Measurements from ENCODE around the gene PEX5L.

The PEX5L gene

DNA sequence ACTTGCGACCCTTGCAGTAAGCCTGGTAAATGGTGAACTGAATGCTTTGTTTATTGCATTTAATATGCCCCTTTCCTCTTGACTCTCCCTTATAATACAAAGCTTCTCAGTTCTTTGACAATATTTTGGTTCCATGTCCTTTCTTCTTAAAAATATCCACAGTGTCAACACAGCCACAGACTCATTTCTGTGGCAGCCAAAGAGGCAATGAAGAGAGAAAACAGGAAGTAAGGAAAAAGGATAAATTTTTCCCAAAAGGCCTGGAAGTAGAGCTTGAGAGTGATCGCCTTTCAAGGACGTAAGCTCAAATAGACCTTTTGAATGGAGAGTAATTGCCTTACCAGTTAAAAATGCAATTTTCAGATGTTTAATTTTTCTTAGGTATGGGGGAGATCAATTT lies 59.4 kb downstream of the PEX5L start:
- TF ChIP-seq ZFX (IDR thresholded peaks at IDR 0.05; ENCODE audit: borderline replicate concordance) = no peak
- TF ChIP-seq, protein P1, sequence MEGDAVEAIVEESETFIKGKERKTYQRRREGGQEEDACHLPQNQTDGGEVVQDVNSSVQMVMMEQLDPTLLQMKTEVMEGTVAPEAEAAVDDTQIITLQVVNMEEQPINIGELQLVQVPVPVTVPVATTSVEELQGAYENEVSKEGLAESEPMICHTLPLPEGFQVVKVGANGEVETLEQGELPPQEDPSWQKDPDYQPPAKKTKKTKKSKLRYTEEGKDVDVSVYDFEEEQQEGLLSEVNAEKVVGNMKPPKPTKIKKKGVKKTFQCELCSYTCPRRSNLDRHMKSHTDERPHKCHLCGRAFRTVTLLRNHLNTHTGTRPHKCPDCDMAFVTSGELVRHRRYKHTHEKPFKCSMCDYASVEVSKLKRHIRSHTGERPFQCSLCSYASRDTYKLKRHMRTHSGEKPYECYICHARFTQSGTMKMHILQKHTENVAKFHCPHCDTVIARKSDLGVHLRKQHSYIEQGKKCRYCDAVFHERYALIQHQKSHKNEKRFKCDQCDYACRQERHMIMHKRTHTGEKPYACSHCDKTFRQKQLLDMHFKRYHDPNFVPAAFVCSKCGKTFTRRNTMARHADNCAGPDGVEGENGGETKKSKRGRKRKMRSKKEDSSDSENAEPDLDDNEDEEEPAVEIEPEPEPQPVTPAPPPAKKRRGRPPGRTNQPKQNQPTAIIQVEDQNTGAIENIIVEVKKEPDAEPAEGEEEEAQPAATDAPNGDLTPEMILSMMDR (IDR thresholded peaks at IDR 0.05) = no peak
- no peak overlapping the region for H3K27ac ChIP-seq

DNA sequence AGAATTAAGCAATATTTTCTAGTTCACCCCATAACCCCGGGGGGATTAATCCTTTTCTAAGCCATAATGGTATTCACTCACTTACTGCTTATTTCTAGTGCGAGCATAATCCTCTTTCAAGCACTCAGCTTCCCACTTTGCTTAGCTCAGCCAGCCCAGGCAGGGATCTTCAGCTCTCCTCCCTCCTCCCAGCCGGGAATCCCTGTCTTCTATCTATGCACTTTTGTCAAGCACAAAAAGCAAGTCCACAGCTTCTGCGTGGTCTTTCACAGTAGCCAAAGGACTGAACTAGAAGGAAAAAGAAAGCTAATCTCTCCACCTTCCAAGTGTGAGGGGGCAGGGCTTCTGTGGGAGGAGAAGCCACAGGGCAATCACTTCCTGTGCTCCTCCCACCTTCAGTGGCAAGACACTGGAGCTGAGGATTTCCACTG lies 62.8 kb downstream of the PEX5L start:
- TF ChIP-seq, protein P1 (IDR thresholded peaks at IDR 0.05) = no peak
- no peak for TF ChIP-seq ZFX (IDR thresholded peaks at IDR 0.05; ENCODE audit: borderline replicate concordance)
- H3K27ac ChIP-seq = no peak overlapping the region

DNA sequence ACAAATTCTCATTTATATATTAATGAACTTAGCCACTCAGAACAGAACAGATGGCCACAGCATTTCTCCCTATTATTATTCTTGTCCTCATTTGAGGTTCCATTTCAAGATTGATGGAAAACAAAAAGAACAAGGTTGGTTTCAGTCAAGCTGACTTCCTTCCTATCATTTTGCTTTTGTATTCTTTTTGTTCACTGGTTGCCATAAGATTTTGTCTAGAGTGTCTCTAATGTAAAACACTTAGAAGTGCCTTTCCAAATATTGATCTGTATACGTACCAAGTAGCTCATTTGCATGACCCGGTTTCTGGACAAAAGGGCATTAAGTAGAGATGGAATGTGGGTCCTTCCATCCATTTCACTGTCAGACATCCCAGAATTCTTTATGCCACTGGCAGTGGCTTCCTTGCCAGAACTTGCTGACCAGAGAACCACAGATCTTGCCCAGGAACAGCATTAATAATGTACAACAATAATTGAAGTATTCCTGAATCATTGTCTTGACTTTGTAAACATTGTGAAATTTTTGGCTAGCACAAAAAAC lies 63.8 kb downstream of the PEX5L start:
- TF ChIP-seq, protein P1 (IDR thresholded peaks at IDR 0.05) = no peak
- TF ChIP-seq ZFX (IDR thresholded peaks at IDR 0.05; ENCODE audit: borderline replicate concordance) = no peak

DNA sequence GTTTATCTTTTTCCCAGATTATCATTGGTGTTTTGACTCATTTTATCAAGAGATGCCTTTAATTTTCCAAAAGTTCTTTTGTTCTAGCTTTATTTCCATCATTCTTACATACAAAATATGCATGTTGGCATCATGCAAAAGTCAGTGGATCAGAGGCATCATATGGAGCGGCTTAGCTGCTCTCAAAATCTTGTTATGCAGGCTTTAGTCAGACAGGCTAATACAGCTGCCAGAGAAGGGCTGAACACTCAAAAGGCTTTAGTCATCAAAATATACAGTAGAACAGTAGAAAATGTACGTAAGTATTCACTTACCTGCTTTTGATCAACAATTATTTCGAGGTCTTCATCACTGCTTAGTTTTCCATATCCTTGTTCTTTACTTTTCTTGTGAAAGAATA lies 65.5 kb downstream of the PEX5L start:
- TF ChIP-seq, protein P1 (IDR thresholded peaks at IDR 0.05) = no peak
- no peak for TF ChIP-seq ZFX (IDR thresholded peaks at IDR 0.05; ENCODE audit: borderline replicate concordance)
- no peak overlapping the region for H3K27ac ChIP-seq

More for the DNA sequence above, 63.8 kb downstream of the PEX5L start:
- H3K27ac ChIP-seq = no peak overlapping the region

DNA sequence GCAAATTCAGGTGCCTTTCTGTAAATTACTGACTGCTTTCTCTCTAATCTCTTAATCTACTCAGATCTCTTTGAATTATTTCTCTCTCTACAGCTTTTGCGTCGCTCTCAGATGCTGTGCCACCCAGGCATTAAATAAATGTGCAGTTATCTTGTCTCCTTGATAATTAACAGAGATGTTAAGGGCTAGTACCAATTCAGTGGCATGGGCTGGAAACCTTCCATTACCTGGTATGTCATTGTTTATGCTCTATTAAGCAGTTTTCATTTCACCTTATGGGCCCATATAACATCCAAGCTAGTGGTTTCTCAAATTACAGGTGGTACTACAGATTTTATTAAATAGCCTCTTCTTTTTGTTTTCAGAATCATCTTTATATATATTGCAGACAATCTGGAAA lies 66.0 kb downstream of the PEX5L start:
- TF ChIP-seq, protein P1 (IDR thresholded peaks at IDR 0.05) = no peak
- TF ChIP-seq ZFX (IDR thresholded peaks at IDR 0.05; ENCODE audit: borderline replicate concordance) = no peak
- H3K27ac ChIP-seq = no peak overlapping the region

DNA sequence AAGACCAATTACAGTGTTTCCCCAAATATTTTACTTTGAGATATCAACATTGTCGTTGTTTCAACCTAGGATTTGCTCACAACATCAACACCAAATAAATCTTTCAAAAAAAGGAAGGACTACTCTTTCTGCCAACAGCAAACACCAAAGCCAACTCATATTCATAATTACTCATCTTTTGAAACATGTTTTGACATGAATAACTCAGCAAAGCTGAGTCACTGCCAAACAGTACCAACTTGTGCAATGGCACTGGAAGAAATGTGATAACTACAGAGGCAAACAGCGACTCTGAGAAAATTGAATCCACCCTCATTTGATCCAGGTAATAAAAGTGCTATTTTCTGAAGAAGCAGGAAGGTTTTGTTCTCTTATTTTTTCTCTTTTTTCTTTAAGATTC lies 67.2 kb downstream of the PEX5L start:
- no peak overlapping the region for H3K27ac ChIP-seq
- no peak for TF ChIP-seq ZFX (IDR thresholded peaks at IDR 0.05; ENCODE audit: borderline replicate concordance)
- TF ChIP-seq, protein P1 (IDR thresholded peaks at IDR 0.05) = no peak

DNA sequence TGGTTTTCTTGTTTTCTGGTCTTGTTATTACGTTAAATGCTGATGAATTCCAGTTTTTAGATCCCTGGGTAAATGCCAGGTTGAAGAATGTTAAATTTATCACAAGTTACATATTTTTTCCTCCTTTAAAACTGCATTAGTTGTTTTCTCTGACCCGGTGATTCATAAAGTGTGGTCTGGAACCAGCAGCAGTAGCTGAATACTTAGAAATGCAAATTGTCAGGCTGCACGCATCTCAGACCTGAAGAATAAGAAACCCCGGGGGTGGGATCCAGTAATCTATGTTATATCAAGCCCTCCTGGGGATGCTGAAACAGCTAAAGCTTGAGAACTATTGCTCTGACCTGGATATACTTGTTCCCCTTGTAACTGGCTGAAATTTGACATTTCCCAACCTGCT lies 69.1 kb downstream of the PEX5L start:
- no peak for TF ChIP-seq ZFX (IDR thresholded peaks at IDR 0.05; ENCODE audit: borderline replicate concordance)
- TF ChIP-seq, protein P1 (IDR thresholded peaks at IDR 0.05) = no peak
- no peak overlapping the region for H3K27ac ChIP-seq

Measured in 22Rv1 (cell line).